RWPE2 (cell line): ENCODE data around the gene LIMCH1.

Experiments
- ATAC-seq: fragments of 200-7000 bp; cut with Tn5 transposase; 3 replicates; pipeline ENCODE4 v1.9.1; 2021; ENCODE audit warnings: low read depth
- DNase-seq: peaks from one replicate; pipeline ENCODE4 v3.0.0-alpha.2; 2020; ENCODE audit warnings: low spot score
- H3K27ac ChIP-seq: fragments of 450-650 bp; 2 replicates; pipeline ENCODE4 v1.5.1; 2017; ENCODE audit warnings: mild to moderate bottlenecking; ENCODE audit not compliant: poor library complexity, severe bottlenecking
- H3K27me3 ChIP-seq: fragments of 250-450 bp; sonication (Bioruptor Pico); 2 replicates; pipeline ENCODE4 v1.5.1; 2021; ENCODE audit warnings: mild to moderate bottlenecking, moderate library complexity; ENCODE audit not compliant: insufficient read depth, poor library complexity, severe bottlenecking
- H3K36me3 ChIP-seq: fragments of 250-450 bp; sonication (Bioruptor Pico); 2 replicates; pipeline ENCODE4 v1.5.1; 2020; ENCODE audit warnings: low read depth, mild to moderate bottlenecking, moderate library complexity
- H3K4me1 ChIP-seq: fragments of 250-450 bp; sonication (Bioruptor Pico); 2 replicates; pipeline ENCODE4 v1.5.1; 2021; ENCODE audit warnings: mild to moderate bottlenecking, moderate library complexity; ENCODE audit not compliant: insufficient read depth, poor library complexity, severe bottlenecking
- H3K4me3 ChIP-seq: fragments of 250-450 bp; sonication (Bioruptor Pico); 2 replicates; pipeline ENCODE4 v1.5.1; 2021; ENCODE audit warnings: mild to moderate bottlenecking, moderate library complexity; ENCODE audit not compliant: severe bottlenecking
- H3K9me3 ChIP-seq: fragments of 250-450 bp; sonication (Bioruptor Pico); 2 replicates; pipeline ENCODE4 v1.5.1; 2021; ENCODE audit warnings: mild to moderate bottlenecking, moderate library complexity; ENCODE audit not compliant: severe bottlenecking
- TF ChIP-seq, protein P1 (sequence below): fragments of 450-650 bp; IDR thresholded peaks from one replicate; pipeline ENCODE4 v1.5.1; 2017; ENCODE audit warnings: mild to moderate bottlenecking, moderate library complexity; ENCODE audit not compliant: poor library complexity, severe bottlenecking

Gene LIMCH1

DNA sequence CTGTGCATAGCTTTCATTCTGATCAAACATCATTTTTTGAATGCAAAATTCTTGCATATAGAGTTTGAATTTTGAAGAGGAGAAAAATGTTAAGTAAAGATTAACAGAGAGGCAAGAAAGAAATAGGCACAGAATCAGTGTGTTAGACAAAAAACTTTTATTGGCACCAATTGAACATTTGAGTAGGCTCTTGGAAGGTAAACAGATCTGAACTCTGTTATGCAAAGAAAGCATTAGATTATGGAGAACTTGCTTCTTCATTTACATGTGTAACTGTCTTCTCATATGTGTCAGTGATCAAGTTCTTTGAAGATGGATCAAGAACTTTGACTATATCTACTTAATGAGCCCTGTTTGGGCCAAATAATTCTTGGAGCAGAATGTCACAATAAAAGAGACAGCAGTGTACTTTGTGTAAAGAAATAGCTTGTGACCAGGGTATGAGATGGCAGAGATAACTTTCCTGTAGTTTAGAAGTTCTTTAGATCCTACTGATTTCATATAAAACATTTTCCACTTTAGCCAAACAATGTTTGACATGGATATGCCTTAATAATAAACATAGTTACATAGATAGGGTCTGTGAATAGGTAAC lies 61.3 kb downstream of the LIMCH1 start:
- H3K4me1 ChIP-seq = peaks cover 21% of the 10 kb centered on the region
- H3K27ac ChIP-seq = no peak overlapping the region

DNA sequence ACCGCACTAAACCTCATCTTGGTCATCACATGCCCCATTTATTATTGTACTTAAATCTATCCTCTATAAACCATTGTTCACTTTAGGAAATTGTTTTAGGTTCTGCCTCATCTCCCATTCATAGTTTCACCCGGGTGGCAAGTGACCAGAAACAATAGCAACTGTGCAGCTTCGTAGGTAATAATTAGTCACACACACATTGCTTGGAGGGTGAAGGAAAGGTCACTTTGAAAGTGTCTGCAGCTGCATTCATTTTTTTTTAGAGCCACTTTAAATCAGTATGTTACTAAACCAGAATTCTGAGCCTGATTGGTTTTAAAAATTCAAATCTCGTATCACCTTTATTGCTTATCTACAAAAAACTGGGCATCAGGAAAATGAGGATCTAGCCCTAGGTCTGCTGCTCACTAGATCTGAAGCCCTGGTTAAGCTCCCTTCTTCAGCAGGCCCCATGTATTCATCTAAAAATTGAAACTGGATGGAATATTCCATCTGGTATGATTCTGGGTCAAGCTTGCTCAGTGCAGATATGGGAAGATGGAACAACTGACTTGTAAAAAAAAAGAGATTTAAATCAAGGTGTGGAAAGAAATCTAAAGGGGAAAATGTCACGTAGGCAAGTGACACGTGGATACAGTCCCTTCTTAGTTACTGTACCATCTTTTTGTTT lies 62.4 kb downstream of the LIMCH1 start:
- ATAC-seq = peak; percentile 68; the same call in 2 of the 3 replicates
- H3K4me3 ChIP-seq = no peak overlapping the region
- no peak for DNase-seq
- H3K27ac ChIP-seq = peak overlapping the region; percentile 15
- peaks cover 11% of the 10 kb centered on the region; the same call in 1 of the 2 replicates for H3K36me3 ChIP-seq
- no peaks in the 10 kb centered on the region for H3K9me3 ChIP-seq
- H3K4me1 ChIP-seq = peaks cover 21% of the 10 kb centered on the region
- H3K27me3 ChIP-seq = no peaks in the 10 kb centered on the region
- TF ChIP-seq, protein P1, sequence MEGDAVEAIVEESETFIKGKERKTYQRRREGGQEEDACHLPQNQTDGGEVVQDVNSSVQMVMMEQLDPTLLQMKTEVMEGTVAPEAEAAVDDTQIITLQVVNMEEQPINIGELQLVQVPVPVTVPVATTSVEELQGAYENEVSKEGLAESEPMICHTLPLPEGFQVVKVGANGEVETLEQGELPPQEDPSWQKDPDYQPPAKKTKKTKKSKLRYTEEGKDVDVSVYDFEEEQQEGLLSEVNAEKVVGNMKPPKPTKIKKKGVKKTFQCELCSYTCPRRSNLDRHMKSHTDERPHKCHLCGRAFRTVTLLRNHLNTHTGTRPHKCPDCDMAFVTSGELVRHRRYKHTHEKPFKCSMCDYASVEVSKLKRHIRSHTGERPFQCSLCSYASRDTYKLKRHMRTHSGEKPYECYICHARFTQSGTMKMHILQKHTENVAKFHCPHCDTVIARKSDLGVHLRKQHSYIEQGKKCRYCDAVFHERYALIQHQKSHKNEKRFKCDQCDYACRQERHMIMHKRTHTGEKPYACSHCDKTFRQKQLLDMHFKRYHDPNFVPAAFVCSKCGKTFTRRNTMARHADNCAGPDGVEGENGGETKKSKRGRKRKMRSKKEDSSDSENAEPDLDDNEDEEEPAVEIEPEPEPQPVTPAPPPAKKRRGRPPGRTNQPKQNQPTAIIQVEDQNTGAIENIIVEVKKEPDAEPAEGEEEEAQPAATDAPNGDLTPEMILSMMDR = no peak

More for the DNA sequence above, 61.3 kb downstream of the LIMCH1 start:
- ATAC-seq (no peak), DNase-seq (no peak)
- peaks cover 11% of the 10 kb centered on the region; the same call in 1 of the 2 replicates for H3K36me3 ChIP-seq
- TF ChIP-seq, protein P1 = no peak
- H3K4me3 ChIP-seq = no peak overlapping the region
- H3K9me3 ChIP-seq = no peaks in the 10 kb centered on the region
- no peaks in the 10 kb centered on the region for H3K27me3 ChIP-seq

DNA sequence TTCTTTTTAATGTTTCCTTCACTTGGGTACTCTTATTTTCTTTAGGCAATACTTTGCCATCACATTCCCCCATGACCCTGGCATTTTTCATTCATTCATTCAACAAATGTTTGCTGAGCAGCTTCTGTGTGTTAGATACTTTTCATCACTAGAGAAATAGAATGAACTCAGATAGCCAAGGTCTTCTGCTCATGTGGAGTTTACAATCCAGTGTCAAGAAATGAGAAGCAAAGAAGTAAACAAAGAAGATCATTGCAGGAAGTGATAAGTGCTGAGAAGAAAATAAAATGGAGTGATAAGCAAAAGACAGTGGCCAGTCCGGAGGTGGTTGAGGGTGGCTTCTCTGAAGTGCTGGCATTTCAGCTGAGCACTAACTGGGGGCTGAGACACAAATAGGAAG lies 63.1 kb downstream of the LIMCH1 start:
- Histone ChIP-seq H3K9me3 (no peaks in the 10 kb centered on the region), H3K27ac (no peak overlapping the region), H3K27me3 (no peaks in the 10 kb centered on the region), H3K4me3 (no peak overlapping the region), H3K36me3 (peaks cover 12% of the 10 kb centered on the region; the same call in 1 of the 2 replicates), H3K4me1 (peaks cover 21% of the 10 kb centered on the region)
- DNase-seq (no peak), ATAC-seq (no peak)
- TF ChIP-seq, protein P1 = no peak

DNA sequence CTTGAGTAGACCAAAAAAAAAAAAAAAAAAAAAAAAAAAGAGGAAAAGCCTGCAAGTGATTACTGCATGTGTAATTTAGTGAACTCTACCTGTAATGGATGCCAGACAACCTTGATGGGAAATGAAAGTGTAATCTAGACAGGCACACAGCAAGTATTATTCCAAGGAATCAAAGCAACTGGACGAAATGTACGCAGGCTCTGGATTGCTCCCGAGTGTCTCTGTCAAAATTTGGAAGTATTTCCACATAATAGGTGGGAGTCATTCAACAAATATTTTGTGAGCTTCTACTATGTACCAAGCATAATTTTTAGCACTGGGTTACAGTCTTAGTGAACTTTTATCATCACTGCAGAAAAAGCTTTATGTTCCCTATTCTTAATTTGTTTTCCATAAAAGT lies 64.2 kb downstream of the LIMCH1 start:
- H3K9me3 ChIP-seq = no peaks in the 10 kb centered on the region
- peaks cover 21% of the 10 kb centered on the region for H3K4me1 ChIP-seq
- no peak overlapping the region for H3K27ac ChIP-seq
- H3K27me3 ChIP-seq = no peaks in the 10 kb centered on the region
- ATAC-seq (no peak), DNase-seq (no peak)
- H3K36me3 ChIP-seq = peaks cover 21% of the 10 kb centered on the region
- TF ChIP-seq, protein P1 = no peak
- H3K4me3 ChIP-seq = no peak overlapping the region
